ENCODE data around the gene PMPCA. TPM values are rescaled to one million over a fixed set of nuclear protein-coding genes. Genes with fewer than 3 reads are reported as not detected.

The PMPCA gene
- total and polyA plus RNA-seq, 2 of the 13 experiments (the other 11 are each of a cell fraction or from before 2014, with no cell fraction given): 70.2 to 88.4 TPM

DNA sequence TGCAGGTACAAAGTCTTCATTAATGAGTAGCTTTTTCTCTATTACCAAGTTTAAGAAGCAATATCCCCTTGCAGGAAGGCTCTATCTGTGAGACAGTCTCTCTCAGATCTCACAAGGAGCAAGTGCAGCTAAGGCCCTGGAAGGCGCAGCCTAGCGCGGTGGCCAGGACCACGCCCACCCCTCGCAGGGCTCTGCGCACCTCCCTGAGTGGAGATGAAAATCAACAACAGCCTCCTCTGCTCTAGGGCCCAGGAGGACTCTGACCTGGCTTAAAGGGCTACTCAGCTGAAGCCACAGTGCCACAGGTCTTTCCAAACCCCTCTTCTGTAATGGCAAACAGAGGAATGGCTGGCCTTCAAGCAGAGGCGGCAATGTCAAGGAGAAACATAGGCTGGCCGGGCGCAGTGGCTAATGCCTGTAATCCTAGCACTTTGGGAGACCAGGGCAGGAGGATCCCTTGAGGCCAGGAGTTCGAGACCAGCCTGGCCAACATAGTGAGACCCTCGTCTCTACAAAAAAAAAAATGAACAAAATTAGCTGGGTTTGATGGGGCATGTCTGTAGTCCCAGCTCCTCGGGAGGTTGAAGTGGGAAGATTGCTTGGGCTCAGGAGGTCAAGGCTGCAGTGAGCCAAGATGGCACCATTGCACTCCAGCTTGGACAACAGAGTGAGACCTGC is 60.5 kb downstream of the PMPCA start:
- TF ChIP-seq MBD4 (IDR thresholded peaks at IDR 0.05; ENCODE audit: borderline replicate concordance, low read length) (no peak), TBX2 (CRISPR knock-in tag; IDR thresholded peaks at IDR 0.05; ENCODE audit: borderline replicate concordance) (no peak), NR2F6 (IDR thresholded peaks at IDR 0.05) (no peak), NR2F6 (CRISPR knock-in tag; IDR thresholded peaks at IDR 0.05) (no peak), ZNF354B (CRISPR knock-in tag; IDR thresholded peaks at IDR 0.05) (no peak), ZNF839 (CRISPR knock-in tag; IDR thresholded peaks at IDR 0.05; ENCODE audit: borderline replicate concordance) (no peak), RBAK (CRISPR knock-in tag; IDR thresholded peaks at IDR 0.05) (no peak), NFE2L1 (CRISPR knock-in tag; IDR thresholded peaks at IDR 0.05; ENCODE audit: borderline replicate concordance) (no peak), ZNF720 (CRISPR knock-in tag; IDR thresholded peaks at IDR 0.05) (no peak), ZFX (CRISPR knock-in tag; IDR thresholded peaks at IDR 0.05; ENCODE audit: low read depth) (no peak), GABPA (IDR thresholded peaks at IDR 0.05; ENCODE audit: low read depth, low read length) (no peak), GABPA (CRISPR knock-in tag; IDR thresholded peaks at IDR 0.05; ENCODE audit: low read depth) (no peak), KLF16 (CRISPR knock-in tag; IDR thresholded peaks at IDR 0.05) (no peak), ZNF33B (CRISPR knock-in tag; IDR thresholded peaks at IDR 0.05) (no peak), ELF3 (CRISPR knock-in tag; IDR thresholded peaks at IDR 0.05) (no peak), ZNF891 (CRISPR knock-in tag; IDR thresholded peaks at IDR 0.05) (no peak)
- TF ChIP-seq, protein P1, sequence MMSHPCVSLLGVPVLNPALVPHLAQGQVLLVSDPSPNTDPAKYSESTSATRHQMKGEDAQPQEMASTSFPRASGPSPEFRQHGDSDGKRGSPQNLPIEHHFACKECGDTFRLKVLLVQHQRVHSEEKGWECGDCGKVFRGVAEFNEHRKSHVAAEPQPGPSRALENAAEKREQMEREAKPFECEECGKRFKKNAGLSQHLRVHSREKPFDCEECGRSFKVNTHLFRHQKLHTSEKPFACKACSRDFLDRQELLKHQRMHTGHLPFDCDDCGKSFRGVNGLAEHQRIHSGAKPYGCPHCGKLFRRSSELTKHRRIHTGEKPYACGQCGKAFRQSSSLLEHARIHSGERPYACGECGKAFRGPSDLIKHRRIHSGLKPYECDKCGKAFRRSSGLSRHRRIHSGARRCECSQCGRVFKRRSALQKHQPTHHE (CRISPR knock-in tag; IDR thresholded peaks at IDR 0.05; ENCODE audit: borderline replicate concordance): no peak
- TF ChIP-seq, protein P2, sequence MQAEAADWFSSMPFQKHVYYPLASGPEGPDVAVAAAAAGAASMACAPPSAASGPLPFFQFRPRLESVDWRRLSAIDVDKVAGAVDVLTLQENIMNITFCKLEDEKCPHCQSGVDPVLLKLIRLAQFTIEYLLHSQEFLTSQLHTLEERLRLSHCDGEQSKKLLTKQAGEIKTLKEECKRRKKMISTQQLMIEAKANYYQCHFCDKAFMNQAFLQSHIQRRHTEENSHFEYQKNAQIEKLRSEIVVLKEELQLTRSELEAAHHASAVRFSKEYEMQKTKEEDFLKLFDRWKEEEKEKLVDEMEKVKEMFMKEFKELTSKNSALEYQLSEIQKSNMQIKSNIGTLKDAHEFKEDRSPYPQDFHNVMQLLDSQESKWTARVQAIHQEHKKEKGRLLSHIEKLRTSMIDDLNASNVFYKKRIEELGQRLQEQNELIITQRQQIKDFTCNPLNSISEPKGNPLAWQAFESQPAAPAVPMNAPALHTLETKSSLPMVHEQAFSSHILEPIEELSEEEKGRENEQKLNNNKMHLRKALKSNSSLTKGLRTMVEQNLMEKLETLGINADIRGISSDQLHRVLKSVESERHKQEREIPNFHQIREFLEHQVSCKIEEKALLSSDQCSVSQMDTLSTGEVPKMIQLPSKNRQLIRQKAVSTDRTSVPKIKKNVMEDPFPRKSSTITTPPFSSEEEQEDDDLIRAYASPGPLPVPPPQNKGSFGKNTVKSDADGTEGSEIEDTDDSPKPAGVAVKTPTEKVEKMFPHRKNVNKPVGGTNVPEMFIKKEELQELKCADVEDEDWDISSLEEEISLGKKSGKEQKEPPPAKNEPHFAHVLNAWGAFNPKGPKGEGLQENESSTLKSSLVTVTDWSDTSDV (CRISPR knock-in tag; IDR thresholded peaks at IDR 0.05): no peak
- TF ChIP-seq, protein P3, sequence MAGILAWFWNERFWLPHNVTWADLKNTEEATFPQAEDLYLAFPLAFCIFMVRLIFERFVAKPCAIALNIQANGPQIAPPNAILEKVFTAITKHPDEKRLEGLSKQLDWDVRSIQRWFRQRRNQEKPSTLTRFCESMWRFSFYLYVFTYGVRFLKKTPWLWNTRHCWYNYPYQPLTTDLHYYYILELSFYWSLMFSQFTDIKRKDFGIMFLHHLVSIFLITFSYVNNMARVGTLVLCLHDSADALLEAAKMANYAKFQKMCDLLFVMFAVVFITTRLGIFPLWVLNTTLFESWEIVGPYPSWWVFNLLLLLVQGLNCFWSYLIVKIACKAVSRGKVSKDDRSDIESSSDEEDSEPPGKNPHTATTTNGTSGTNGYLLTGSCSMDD (CRISPR knock-in tag; IDR thresholded peaks at IDR 0.05): no peak
- TF ChIP-seq, protein P4, sequence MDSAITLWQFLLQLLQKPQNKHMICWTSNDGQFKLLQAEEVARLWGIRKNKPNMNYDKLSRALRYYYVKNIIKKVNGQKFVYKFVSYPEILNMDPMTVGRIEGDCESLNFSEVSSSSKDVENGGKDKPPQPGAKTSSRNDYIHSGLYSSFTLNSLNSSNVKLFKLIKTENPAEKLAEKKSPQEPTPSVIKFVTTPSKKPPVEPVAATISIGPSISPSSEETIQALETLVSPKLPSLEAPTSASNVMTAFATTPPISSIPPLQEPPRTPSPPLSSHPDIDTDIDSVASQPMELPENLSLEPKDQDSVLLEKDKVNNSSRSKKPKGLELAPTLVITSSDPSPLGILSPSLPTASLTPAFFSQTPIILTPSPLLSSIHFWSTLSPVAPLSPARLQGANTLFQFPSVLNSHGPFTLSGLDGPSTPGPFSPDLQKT (CRISPR knock-in tag; IDR thresholded peaks at IDR 0.05; ENCODE audit: borderline replicate concordance): no peak
- WGBS (ENCODE audit: low lambda C conversion rate): 96% methylated on average over 6 of the region's 12 CpGs
- H2AFZ ChIP-seq (ENCODE audit: low read length): no peak overlapping the region
- ATAC-seq: no peak
- no peaks in the 10 kb centered on the region for H3K4me1 ChIP-seq (ENCODE audit: insufficient read depth, low read length)
- no peaks in the 10 kb centered on the region for H3K9me3 ChIP-seq (ENCODE audit: low read length)
- no peak overlapping the region for H3K4me3 ChIP-seq (replicated peaks in 1 of 3; ENCODE audit: insufficient read depth in 1 of 3, low read depth in 2 of 3, low read length in 3 of 3)
- intact Hi-C loops (cut with micrococcal nuclease; ENCODE audit: unreplicated experiment) (no loop called here), in situ Hi-C loops (cut with HindIII; ENCODE audit: extremely low pct_ligation_motif_present, low pct_unique_long_range_greater_than_20kb) (no loop called here)
- H3K27ac ChIP-seq (ENCODE audit: extremely low read length, insufficient read depth, low read length): no peak overlapping the region
- peaks cover 46 to 97% of the 10 kb centered on the region in 2 experiments for H3K36me3 ChIP-seq (replicated peaks in 1 of 2; ENCODE audit: control insufficient read depth in 1 of 2, insufficient read depth in 2 of 2, low read length in 2 of 2)
- H3K9ac ChIP-seq (ENCODE audit: insufficient read depth, low read depth, low read length): no peak overlapping the region
- ChIA-PET POLR2A (no interaction called here), CTCF (ENCODE audit: low intra/inter-chr PET ratio, low total read pairs) (no interaction called here)
- no peaks in the 10 kb centered on the region for H3K79me2 ChIP-seq (ENCODE audit: insufficient read depth, low read length)
- no TSS peak for BruUV-seq (replicated peaks)
- peaks cover 10% of the 10 kb centered on the region; the same call in 1 of the 2 replicates for H4K20me1 ChIP-seq (ENCODE audit: insufficient read depth, low read length)
- no peak for FAIRE-seq
- DNase-seq (ENCODE audit: low spot score): no peak
- H3K27me3 ChIP-seq (ENCODE audit: control insufficient read depth in 1 of 2, insufficient read depth in 2 of 2, low read length in 2 of 2): no peaks in the 10 kb centered on the region
- H3K4me2 ChIP-seq (ENCODE audit: low read depth, low read length): no peak overlapping the region

Data from HepG2 (cell line).